ENCODE measurements around the gene RFX4. TPM values are rescaled to one million over a fixed set of nuclear protein-coding genes. Genes with fewer than 3 reads are reported as not detected.

RFX4 gene
- total and polyA plus RNA-seq, 7 experiments from 2014 or later, result not detected

- intact Hi-C loops (cut with micrococcal nuclease), result no loop called here
- ChIA-PET CTCF (interaction anchor here (0.9 kb wide), 1 partner anchor 107 kb away, joined by 3 read pairs; no protein-coding TSS in a partner anchor), POLR2A (interaction anchor here (0.7 kb wide), 1 partner anchor 1703 kb away, joined by 3 read pairs; no protein-coding TSS in a partner anchor)
- H3K27ac Mint-ChIP-seq, result no peak overlapping the region
- ATAC-seq (no peak), DNase-seq (no peak)
- no peaks in the 10 kb centered on the region for H3K9me3 ChIP-seq (ENCODE audit: control insufficient read depth in 2 of 3, low read length in 3 of 3)
- no peaks in the 10 kb centered on the region for H3K4me1 ChIP-seq (ENCODE audit: control insufficient read depth in 2 of 2, insufficient read depth in 2 of 2, low read length in 2 of 2)
- H3K27ac ChIP-seq (ENCODE audit: low read depth, low read length), result no peak overlapping the region
- no peaks in the 10 kb centered on the region for H3K36me3 ChIP-seq (ENCODE audit: control insufficient read depth in 2 of 3, insufficient read depth in 3 of 3, low read length in 3 of 3)
- H3K9me3 Mint-ChIP-seq, result peaks cover 0 to 2% (median 0%) of the 10 kb centered on the region in 11 donors
- no peaks in the 10 kb centered on the region for H3K36me3 Mint-ChIP-seq
- no peak overlapping the region for H3K4me3 Mint-ChIP-seq
- H3K27me3 Mint-ChIP-seq, result peaks cover 0 to 5% (median 0%) of the 10 kb centered on the region in 5 donors
- no peak overlapping the region for H3K4me3 ChIP-seq (ENCODE audit: low read length)
- peaks cover 0 to 8% (median 5%) of the 10 kb centered on the region in 7 donors for H3K4me1 Mint-ChIP-seq
- H3K27me3 ChIP-seq (ENCODE audit: control insufficient read depth in 2 of 2, insufficient read depth in 2 of 2, low read length in 2 of 2), result no peaks in the 10 kb centered on the region
Measured at GRCh38 chr12:106733660-106734059, 150.9 kb downstream of the RFX4 start.

GRCh38 chr12:106736051-106736957 is 153.5 kb downstream of the RFX4 start:
- H3K36me3 Mint-ChIP-seq, result no peaks in the 10 kb centered on the region
- H3K36me3 ChIP-seq (ENCODE audit: control insufficient read depth in 2 of 3, insufficient read depth in 3 of 3, low read length in 3 of 3), result no peaks in the 10 kb centered on the region
- no peaks in the 10 kb centered on the region for H3K9me3 Mint-ChIP-seq
- no peaks in the 10 kb centered on the region for H3K4me1 ChIP-seq (ENCODE audit: control insufficient read depth in 2 of 2, insufficient read depth in 2 of 2, low read length in 2 of 2)
- no peak overlapping the region for H3K4me3 ChIP-seq (ENCODE audit: low read length)
- H3K27ac Mint-ChIP-seq, result peak overlapping the region in 1 of 9 donors; percentile 4
- H3K27me3 ChIP-seq (ENCODE audit: control insufficient read depth in 2 of 2, insufficient read depth in 2 of 2, low read length in 2 of 2), result no peaks in the 10 kb centered on the region
- peaks cover 0 to 8% (median 5%) of the 10 kb centered on the region in 7 donors for H3K4me1 Mint-ChIP-seq
- peaks cover 0 to 18% (median 0%) of the 10 kb centered on the region in 5 donors for H3K27me3 Mint-ChIP-seq
- no peak overlapping the region for H3K4me3 Mint-ChIP-seq
- no peaks in the 10 kb centered on the region for H3K9me3 ChIP-seq (ENCODE audit: control insufficient read depth in 2 of 3, low read length in 3 of 3)
- DNase-seq (peak in 7 of 9 donors; percentile 18 to 41 (median 32)), ATAC-seq (peak; percentile 67)
- intact Hi-C loops (cut with micrococcal nuclease), result loop anchor here (1.0 to 5.0 kb wide), 5 partner anchors 36 to 350 kb away; partner anchors contain the start of gene RIC8B (in 1 of the 2)
- no peak overlapping the region for H3K27ac ChIP-seq (ENCODE audit: low read depth, low read length)
- ChIA-PET POLR2A (interaction anchor here (0.9 to 1.3 kb wide), 3 partner anchors 10 to 143 kb away, joined by 3 to 4 read pairs (median 3); no protein-coding TSS in a partner anchor), CTCF (interaction anchor here (0.7 to 2.4 kb wide), 7 partner anchors 12 to 199 kb away, joined by 3 to 11 read pairs (median 4); no protein-coding TSS in a partner anchor)

- no peak for ATAC-seq
- ChIA-PET POLR2A (no interaction called here), CTCF (interaction anchor here (0.6 to 0.9 kb wide), 2 partner anchors 21 to 102 kb away, joined by 3 to 4 read pairs; no protein-coding TSS in a partner anchor)
- Mint-ChIP-seq H3K4me1 (peaks cover 0 to 8% (median 5%) of the 10 kb centered on the region in 7 donors), H3K36me3 (no peaks in the 10 kb centered on the region), H3K9me3 (no peaks in the 10 kb centered on the region), H3K4me3 (no peak overlapping the region), H3K27me3 (peaks cover 0 to 38% (median 1%) of the 10 kb centered on the region in 5 donors), H3K27ac (no peak overlapping the region)
- DNase-seq, result no peak
- no peak overlapping the region for H3K4me3 ChIP-seq (ENCODE audit: low read length)
- intact Hi-C loops (cut with micrococcal nuclease), result loop anchor here in 1 of 2 donors (5.0 kb wide), 1 partner anchor 33 kb away; the partner anchor contains the start of gene RIC8B
- no peaks in the 10 kb centered on the region for H3K27me3 ChIP-seq (ENCODE audit: control insufficient read depth in 2 of 2, insufficient read depth in 2 of 2, low read length in 2 of 2)
- H3K9me3 ChIP-seq (ENCODE audit: control insufficient read depth in 2 of 3, low read length in 3 of 3), result no peaks in the 10 kb centered on the region
- H3K4me1 ChIP-seq (ENCODE audit: control insufficient read depth in 2 of 2, insufficient read depth in 2 of 2, low read length in 2 of 2), result no peaks in the 10 kb centered on the region
- no peaks in the 10 kb centered on the region for H3K36me3 ChIP-seq (ENCODE audit: control insufficient read depth in 2 of 3, insufficient read depth in 3 of 3, low read length in 3 of 3)
- H3K27ac ChIP-seq (ENCODE audit: low read depth, low read length), result no peak overlapping the region
Measured at GRCh38 chr12:106739318-106739717, 156.5 kb downstream of the RFX4 start.

- H3K9me3 Mint-ChIP-seq, result no peaks in the 10 kb centered on the region
- no peak overlapping the region for H3K27ac ChIP-seq (ENCODE audit: low read depth, low read length)
- DNase-seq (no peak), ATAC-seq (no peak)
- H3K4me3 ChIP-seq (ENCODE audit: low read length), result no peak overlapping the region
- H3K4me1 ChIP-seq (ENCODE audit: control insufficient read depth in 2 of 2, insufficient read depth in 2 of 2, low read length in 2 of 2), result no peaks in the 10 kb centered on the region
- CTCF ChIA-PET, result interaction anchor here (0.6 to 1.5 kb wide), 4 partner anchors 20 to 102 kb away, joined by 3 to 4 read pairs (median 4); no protein-coding TSS in a partner anchor
- no peaks in the 10 kb centered on the region for H3K27me3 ChIP-seq (ENCODE audit: control insufficient read depth in 2 of 2, insufficient read depth in 2 of 2, low read length in 2 of 2)
- peaks cover 0 to 8% (median 5%) of the 10 kb centered on the region in 7 donors for H3K4me1 Mint-ChIP-seq
- H3K36me3 Mint-ChIP-seq, result no peaks in the 10 kb centered on the region
- H3K9me3 ChIP-seq (ENCODE audit: control insufficient read depth in 2 of 3, low read length in 3 of 3), result no peaks in the 10 kb centered on the region
- H3K27me3 Mint-ChIP-seq, result peaks cover 0 to 45% (median 5%) of the 10 kb centered on the region in 5 donors
- intact Hi-C loops (cut with micrococcal nuclease), result loop anchor here in 1 of 2 donors (5.0 kb wide), 1 partner anchor 32 kb away; the partner anchor contains the start of gene RIC8B
- peak overlapping the region in 2 of 9 donors; percentile 23 to 32 for H3K27ac Mint-ChIP-seq
- H3K4me3 Mint-ChIP-seq, result no peak overlapping the region
- POLR2A ChIA-PET, result interaction anchor here (0.5 to 0.7 kb wide), 2 partner anchors 14 to 377 kb away, joined by 3 to 4 read pairs; no protein-coding TSS in a partner anchor
- H3K36me3 ChIP-seq (ENCODE audit: control insufficient read depth in 2 of 3, insufficient read depth in 3 of 3, low read length in 3 of 3), result no peaks in the 10 kb centered on the region
Measured at GRCh38 chr12:106739815-106740530, 157.2 kb downstream of the RFX4 start.

- Histone ChIP-seq H3K27me3 (ENCODE audit: control insufficient read depth in 2 of 2, insufficient read depth in 2 of 2, low read length in 2 of 2) (no peaks in the 10 kb centered on the region), H3K27ac (ENCODE audit: low read depth, low read length) (no peak overlapping the region), H3K9me3 (ENCODE audit: control insufficient read depth in 2 of 3, low read length in 3 of 3) (no peaks in the 10 kb centered on the region), H3K4me1 (ENCODE audit: control insufficient read depth in 2 of 2, insufficient read depth in 2 of 2, low read length in 2 of 2) (no peaks in the 10 kb centered on the region), H3K4me3 (ENCODE audit: low read length) (no peak overlapping the region), H3K36me3 (ENCODE audit: control insufficient read depth in 2 of 3, insufficient read depth in 3 of 3, low read length in 3 of 3) (no peaks in the 10 kb centered on the region)
- H3K27ac Mint-ChIP-seq, result peak overlapping the region in 1 of 9 donors; percentile 7
- H3K9me3 Mint-ChIP-seq, result no peaks in the 10 kb centered on the region
- peaks cover 0 to 8% (median 5%) of the 10 kb centered on the region in 7 donors for H3K4me1 Mint-ChIP-seq
- no peak for DNase-seq
- H3K36me3 Mint-ChIP-seq, result no peaks in the 10 kb centered on the region
- H3K27me3 Mint-ChIP-seq, result peaks cover 0 to 46% (median 5%) of the 10 kb centered on the region in 5 donors
- ATAC-seq, result peak; percentile 36
- H3K4me3 Mint-ChIP-seq, result no peak overlapping the region
- intact Hi-C loops (cut with micrococcal nuclease), result no loop called here
- CTCF ChIA-PET, result interaction anchor here (1.5 kb wide), 1 partner anchor 101 kb away, joined by 4 read pairs; no protein-coding TSS in a partner anchor
- POLR2A ChIA-PET, result interaction anchor here (0.7 kb wide), 1 partner anchor 13 kb away, joined by 3 read pairs; no protein-coding TSS in a partner anchor
Measured at GRCh38 chr12:106740818-106741217, 158.0 kb downstream of the RFX4 start.

- intact Hi-C loops (cut with micrococcal nuclease), result no loop called here
- Histone ChIP-seq H3K36me3 (ENCODE audit: control insufficient read depth in 2 of 3, insufficient read depth in 3 of 3, low read length in 3 of 3) (no peaks in the 10 kb centered on the region), H3K27ac (ENCODE audit: low read depth, low read length) (no peak overlapping the region), H3K4me1 (ENCODE audit: control insufficient read depth in 2 of 2, insufficient read depth in 2 of 2, low read length in 2 of 2) (peaks cover 0 to under 1% of the 10 kb centered on the region in 2 donors), H3K4me3 (ENCODE audit: low read length) (no peak overlapping the region), H3K27me3 (ENCODE audit: control insufficient read depth in 2 of 2, insufficient read depth in 2 of 2, low read length in 2 of 2) (no peaks in the 10 kb centered on the region), H3K9me3 (ENCODE audit: control insufficient read depth in 2 of 3, low read length in 3 of 3) (no peaks in the 10 kb centered on the region)
- no peak for ATAC-seq
- Mint-ChIP-seq H3K9me3 (no peaks in the 10 kb centered on the region), H3K4me1 (peaks cover 0 to 7% (median 5%) of the 10 kb centered on the region in 7 donors), H3K27me3 (peaks cover 0 to 46% (median 5%) of the 10 kb centered on the region in 5 donors), H3K27ac (no peak overlapping the region), H3K4me3 (no peak overlapping the region), H3K36me3 (no peaks in the 10 kb centered on the region)
- ChIA-PET CTCF (interaction anchor here (1.5 kb wide), 1 partner anchor 101 kb away, joined by 4 read pairs; no protein-coding TSS in a partner anchor), POLR2A (no interaction called here)
- no peak for DNase-seq
Measured at GRCh38 chr12:106741247-106741646, 158.4 kb downstream of the RFX4 start.
